Kidney (tissue), 14 donors: ENCODE results near the gene HOXA3. TPM values are rescaled to one million over a fixed set of nuclear protein-coding genes. Genes with fewer than 3 reads are reported as not detected.
A peak's percentile ranks its signal among the peaks of the same experiment; 100 is the strongest.

Source experiments
- DNase-seq, 5 donors: peaks; one replicate each; pipeline ENCODE4 v3.0.0-alpha.2; 2013 to 2020
- FAIRE-seq: peaks from 2 replicates; lab custom pipeline; 2012; peaks lifted over from hg19 to GRCh38; lab: Jason Lieb, UNC
- H3K27ac ChIP-seq, 2 donors: one replicate each; pipeline ENCODE4 v1.7.0; 2013; ENCODE audit warnings: low read depth in 2 of 2, low read length in 2 of 2, inconsistent platforms in 1 of 2
- H3K27me3 ChIP-seq: one replicate; pipeline ENCODE4 v1.7.1; 2013; ENCODE audit warnings: low read length, inconsistent platforms; ENCODE audit not compliant: control insufficient read depth, insufficient read depth
- H3K36me3 ChIP-seq, 3 donors: one replicate each; pipeline versions ENCODE4 v1.7.0 to v1.7.1; 2013; ENCODE audit warnings: low read length in 3 of 3, control low read depth in 1 of 3, inconsistent platforms in 1 of 3; ENCODE audit not compliant: insufficient read depth in 3 of 3, control insufficient read depth in 2 of 3
- H3K4me1 ChIP-seq, 3 donors: one replicate each; pipeline versions ENCODE4 v1.7.0 to v1.7.1; 2013; ENCODE audit warnings: low read length in 3 of 3, inconsistent platforms in 1 of 3, low read depth in 1 of 3; ENCODE audit not compliant: control insufficient read depth in 2 of 3, insufficient read depth in 2 of 3
- H3K4me3 ChIP-seq, 3 donors: one replicate each; pipeline versions ENCODE4 v1.7.0 to v1.8.1; 2013; ENCODE audit warnings: low read length in 3 of 3, control low read depth in 1 of 3, inconsistent platforms in 1 of 3
- H3K9ac ChIP-seq, 3 donors: one replicate each; pipeline versions ENCODE4 v1.7.0 to v1.7.1; 2013; ENCODE audit warnings: low read length in 3 of 3, control low read depth in 1 of 3, inconsistent platforms in 1 of 3
- H3K9me3 ChIP-seq, 3 donors: one replicate each; pipeline versions ENCODE4 v1.7.0 to v1.7.1; 2013; ENCODE audit warnings: low read length in 3 of 3, control low read depth in 1 of 3, inconsistent platforms in 1 of 3; ENCODE audit not compliant: control insufficient read depth in 2 of 3, insufficient read depth in 1 of 3
- CTCF ChIP-seq: IDR thresholded peaks from 3 replicates; pipeline ENCODE4 v1.5.1; 2012; ENCODE audit warnings: mild to moderate bottlenecking, moderate library complexity, borderline replicate concordance; ENCODE audit not compliant: insufficient read depth; ENCODE audit errors: extremely low read depth
- intact Hi-C: fragments of 100-400 bp; cut with DNase I; formaldehyde crosslinking; loops from one replicate; pipeline ENCODE4 v1.11.1; 2022
- polyA plus RNA-seq: library from polyadenylated mRNA; stranded (reverse); fragments of 350-450 nt; fragmentation: Illumina TruSeq; extraction: RNeasy Lipid Tissue Mini Kit (QIAGEN cat#74804); gene quantifications from one replicate; pipeline ENCODE4 v1.2.3, GENCODE V29; 2014; ENCODE audit warnings: low read depth, low replicate concordance; ENCODE audit not compliant: insufficient read depth
- total RNA-seq: library from RNA; stranded (reverse); fragmentation: NEBNext Ultra II Directional; extraction: Animal tissue kit (Norgen Biotek cat#: 25700); gene quantifications from one replicate; pipeline ENCODE4 v1.2.1, GENCODE V29; 2021
- donor health status: control.
- donor health status: control.
- donor health status: control.
- donor health status: control.
- donor health status: control.
- donor health status: DM: yes; HTN: yes; CAD: no.
- donor health status: Normal renal cell carcinoma (clear cell type).

Gene HOXA3
- total and polyA plus RNA-seq, 2 donors from 2014 or later, result 6.3 to 21.2 TPM

- peak in 3 of 5 donors; percentile 58 to 78 (median 76) for DNase-seq
- Histone ChIP-seq H3K4me1 (peaks cover 27 to 45% (median 42%) of the 10 kb centered on the region in 3 donors), H3K4me3 (peak overlapping the region; percentile 44 to 59 (median 51)), H3K36me3 (peaks cover 0 to 2% (median 0%) of the 10 kb centered on the region in 3 donors), H3K9me3 (no peaks in the 10 kb centered on the region), H3K9ac (peak overlapping the region; percentile 23 to 68 (median 30)), H3K27me3 (no peaks in the 10 kb centered on the region), H3K27ac (peak overlapping the region; percentile 73 to 79)
- intact Hi-C loops, result no loop called here
- no peak for FAIRE-seq
- no peak for TF ChIP-seq CTCF
These were observed 23.3 kb downstream of the HOXA3 start for GRCh38 chr7:27128776-27129728.

DNA sequence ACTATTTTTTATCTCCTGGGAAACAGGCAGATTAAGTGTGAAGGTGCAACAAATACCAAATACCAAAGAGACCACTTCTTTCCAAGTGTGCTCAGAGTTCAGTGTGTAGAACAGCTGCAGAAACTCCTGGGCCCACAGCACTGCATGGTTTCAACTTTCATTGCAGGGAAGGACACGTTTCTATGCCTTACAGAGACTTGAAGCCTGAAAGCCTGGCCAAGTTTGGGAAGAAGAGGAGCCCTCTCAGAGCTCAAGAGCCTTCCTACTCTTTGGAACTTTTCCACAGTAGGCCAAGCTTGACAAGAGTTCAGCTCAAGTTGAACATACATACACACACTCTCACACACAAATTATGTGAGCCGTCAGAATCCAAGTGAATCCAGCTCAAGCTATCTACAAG is 24.3 kb downstream of the HOXA3 start:
- peaks cover 32 to 36% (median 34%) of the 10 kb centered on the region in 3 donors for H3K4me1 ChIP-seq
- peak overlapping the region; percentile 10 to 79 for H3K27ac ChIP-seq
- intact Hi-C loops, result no loop called here

GRCh38 chr7:27126596-27127327 is 25.6 kb downstream of the HOXA3 start:
- Histone ChIP-seq H3K4me1 (peaks cover 29 to 37% (median 32%) of the 10 kb centered on the region in 3 donors), H3K9me3 (no peaks in the 10 kb centered on the region), H3K27ac (peak overlapping the region; percentile 47 to 79), H3K4me3 (peak overlapping the region in 1 of 3 donors; percentile 23), H3K27me3 (no peaks in the 10 kb centered on the region), H3K36me3 (peaks cover 0 to 2% (median 0%) of the 10 kb centered on the region in 3 donors), H3K9ac (peak overlapping the region in 2 of 3 donors; percentile 10 to 23)
- TF ChIP-seq CTCF, result no peak
- FAIRE-seq (no peak), DNase-seq (peak in 1 of 5 donors; percentile 56)
- intact Hi-C loops, result no loop called here

More for the DNA sequence above, 24.3 kb downstream of the HOXA3 start:
- peak overlapping the region in 2 of 3 donors; percentile 5 to 47 for H3K9ac ChIP-seq
- peak in 4 of 5 donors; percentile 61 to 95 (median 76) for DNase-seq
- FAIRE-seq, result no peak
- H3K36me3 ChIP-seq, result peaks cover 0 to 2% (median 0%) of the 10 kb centered on the region in 3 donors
- no peak for TF ChIP-seq CTCF
- no peak overlapping the region for H3K4me3 ChIP-seq
- no peaks in the 10 kb centered on the region for H3K27me3 ChIP-seq
- H3K9me3 ChIP-seq, result no peaks in the 10 kb centered on the region
